IMR-90 (cell line): ENCODE data around the gene ZNF23. TPM values are rescaled to one million over a fixed set of nuclear protein-coding genes. Genes with fewer than 3 reads are reported as not detected.

ENCODE experiments used
- ATAC-seq: fragments of 200-7000 bp; cut with Tn5 transposase; 2 replicates; pipeline ENCODE4 v1.9.1; 2020; ENCODE audit warnings: low read depth, mild to moderate bottlenecking, moderate library complexity
- BruUV-seq: library from RNA; stranded (reverse); fragments of 400-500 nt; replicated peaks from 2 replicates; lab custom pipeline; 2021; lab: Mats Ljungman, UMichigan
- CTCF ChIA-PET: fragments of 300-600 bp; formaldehyde crosslinking; extraction: SDS; loops from one replicate; lab custom pipeline; 2021; ENCODE audit warnings: antibody characterized with exemption; lab: Yijun Ruan, JAX
- POLR2A ChIA-PET: fragments of 300-600 bp; sonication (Branson Sonifier 250); formaldehyde crosslinking; loops from one replicate; lab custom pipeline; 2022; ENCODE audit warnings: antibody characterized with exemption; ENCODE audit not compliant: unreplicated experiment; lab: Charles Lee
- DNase-seq: peaks from one replicate; pipeline ENCODE4 v3.0.0; 2013
- H2AFZ ChIP-seq: replicated peaks from 2 replicates; pipeline ENCODE3; 2013; ENCODE audit warnings: low read length, mild to moderate bottlenecking; ENCODE audit not compliant: poor library complexity
- H2AK5ac ChIP-seq: 2 replicates; pipeline ENCODE4 v1.6.1; 2013; ENCODE audit warnings: low read depth, low read length, inconsistent platforms
- H2AK9ac ChIP-seq: replicated peaks from 2 replicates; pipeline ENCODE3; 2013; ENCODE audit warnings: mild to moderate bottlenecking, low read depth, low read length, moderate library complexity; ENCODE audit not compliant: poor library complexity
- H2BK120ac ChIP-seq: 2 replicates; pipeline ENCODE4 v1.6.1; 2013; ENCODE audit warnings: low read depth, low read length, inconsistent platforms
- H2BK15ac ChIP-seq: 3 replicates; pipeline ENCODE4 v1.6.1; 2013; ENCODE audit warnings: low read depth, low read length, inconsistent platforms
- H2BK20ac ChIP-seq: 2 replicates; pipeline ENCODE4 v1.6.1; 2013; ENCODE audit warnings: low read depth, mild to moderate bottlenecking, inconsistent platforms, low read length, moderate library complexity
- H2BK5ac ChIP-seq: 2 replicates; pipeline ENCODE4 v1.6.1; 2013; ENCODE audit warnings: mild to moderate bottlenecking, low read depth, low read length, inconsistent platforms; ENCODE audit not compliant: poor library complexity, severe bottlenecking
- H3K14ac ChIP-seq: replicated peaks from 2 replicates; pipeline ENCODE4 v1.6.1; 2013; ENCODE audit warnings: low read depth, low read length, inconsistent platforms
- H3K18ac ChIP-seq: 2 replicates; pipeline ENCODE4 v1.6.1; 2013; ENCODE audit warnings: low read depth, low read length, control low read depth
- H3K23ac ChIP-seq: 2 replicates; pipeline ENCODE4 v1.6.1; 2013; ENCODE audit warnings: low read depth, low read length, inconsistent platforms
- H3K27ac ChIP-seq: 2 replicates; pipeline ENCODE4 v1.5.1; 2013; ENCODE audit warnings: mild to moderate bottlenecking, control low read depth, low read length; ENCODE audit not compliant: insufficient read depth
- H3K27me3 ChIP-seq: 2 replicates; pipeline ENCODE4 v1.6.1; 2013; ENCODE audit warnings: low read length; ENCODE audit not compliant: control insufficient read depth, insufficient read depth
- H3K36me3 ChIP-seq: 2 replicates; pipeline ENCODE4 v1.6.1; 2013; ENCODE audit warnings: low read length, mixed read lengths; ENCODE audit not compliant: control insufficient read depth, insufficient read depth
- H3K4ac ChIP-seq: 2 replicates; pipeline ENCODE4 v1.6.1; 2013; ENCODE audit warnings: low read depth, low read length, inconsistent platforms
- H3K4me1 ChIP-seq: 2 replicates; pipeline ENCODE4 v1.6.1; 2013; ENCODE audit warnings: low read length, mixed read lengths; ENCODE audit not compliant: control insufficient read depth, insufficient read depth
- H3K4me2 ChIP-seq: 2 replicates; pipeline ENCODE4 v1.6.1; 2013; ENCODE audit warnings: low read depth, mild to moderate bottlenecking, control low read depth, low read length, moderate library complexity
- H3K4me3 ChIP-seq: 2 replicates; pipeline ENCODE4 v1.5.1; 2013; ENCODE audit warnings: low read depth, mild to moderate bottlenecking, control low read depth, low read length, moderate library complexity; ENCODE audit not compliant: insufficient read depth
- H3K56ac ChIP-seq: 2 replicates; pipeline ENCODE4 v1.6.1; 2013; ENCODE audit warnings: low read length, inconsistent platforms; ENCODE audit not compliant: insufficient read depth; ENCODE audit errors: extremely low read depth
- H3K79me1 ChIP-seq, 2 experiments: 2 replicates each; pipeline ENCODE4 v1.6.1; 2013; ENCODE audit warnings: low read length in 2 of 2, inconsistent platforms in 1 of 2, low read depth in 1 of 2
- H3K9ac ChIP-seq: 2 replicates; pipeline ENCODE4 v1.6.1; 2013; ENCODE audit warnings: low read depth, low read length, control low read depth
- H3K9me1 ChIP-seq: 2 replicates; pipeline ENCODE4 v1.6.1; 2013; ENCODE audit warnings: low read length, inconsistent platforms; ENCODE audit not compliant: insufficient read depth
- H3K9me3 ChIP-seq: 2 replicates; pipeline ENCODE4 v1.6.1; 2013; ENCODE audit warnings: low read length; ENCODE audit not compliant: control insufficient read depth, insufficient read depth
- H4K20me1 ChIP-seq: 2 replicates; pipeline ENCODE4 v1.6.1; 2013; ENCODE audit warnings: low read length, inconsistent platforms; ENCODE audit not compliant: insufficient read depth
- H4K5ac ChIP-seq: 2 replicates; pipeline ENCODE4 v1.6.1; 2013; ENCODE audit warnings: mild to moderate bottlenecking, low read depth, low read length, control low read depth
- H4K8ac ChIP-seq, 2 experiments: 2 replicates each; pipeline ENCODE4 v1.6.1; 2013; ENCODE audit warnings: low read depth in 2 of 2, low read length in 2 of 2, control low read depth in 1 of 2, inconsistent platforms in 1 of 2
- H4K91ac ChIP-seq: 2 replicates; pipeline ENCODE4 v1.6.1; 2013; ENCODE audit warnings: low read depth, low read length, inconsistent platforms; ENCODE audit not compliant: insufficient read depth
- CTCF ChIP-seq: conservative IDR thresholded peaks from 2 replicates; pipeline ENCODE4 v1.5.1; 2012; ENCODE audit warnings: mild to moderate bottlenecking, low read depth, low read length, improper control_type of control experiment
- MAFK ChIP-seq: IDR thresholded peaks from 2 replicates; pipeline ENCODE4 v1.6.1; 2012; ENCODE audit warnings: low read depth, low read length, improper control_type of control experiment
- WGBS, 2 experiments: methylation state at CpG; one replicate each; pipeline versions ENCODE4 v1.1.5 to v1.1.7; 2013; ENCODE audit warnings: missing lambda C conversion rate in 2 of 2; ENCODE audit not compliant: insufficient read length in 1 of 2; ENCODE audit errors: extremely low coverage in 2 of 2; 5-methylcytosine and 5-hydroxymethylcytosine counted together
- dilution Hi-C: fragments of 300-500 bp; cut with HindIII; formaldehyde crosslinking; loops from one replicate; pipeline ENCODE4 v1.14.3; 2018; ENCODE audit warnings: low sequenced_read_pairs; ENCODE audit not compliant: unreplicated experiment
- in situ Hi-C: fragments of 300-500 bp; cut with MboI; formaldehyde crosslinking; loops from 3 replicates; pipeline ENCODE4 v1.14.3; 2019; ENCODE audit warnings: low sequenced_read_pairs, inconsistent platforms, mixed read lengths
- intact Hi-C: fragments of 100-400 bp; cut with micrococcal nuclease; formaldehyde crosslinking; loops from 2 replicates; pipeline ENCODE4 v1.10.0; 2022
- polyA plus RNA-seq, 3 experiments: library from polyadenylated mRNA; depleted of rRNA; stranded (reverse); fragments of >200 nt; gene quantifications; 2 replicates each; pipeline ENCODE4 v1.2.3, GENCODE V29; 2012; ENCODE audit warnings: low replicate concordance in 1 of 3
- total RNA-seq: library from RNA; depleted of rRNA; stranded (reverse); fragments of >200 nt; gene quantifications from 2 replicates; pipeline ENCODE4 v1.2.3, GENCODE V29; 2012

ZNF23 gene
- total and polyA plus RNA-seq, 2 of the 4 experiments (the other 2 are of a cell fraction) = 7.5 to 8.8 TPM

- H2BK5ac ChIP-seq = no peak overlapping the region
- in situ Hi-C loops = no loop called here
- DNase-seq (no peak), ATAC-seq (no peak)
- TF ChIP-seq MAFK = no peak
- TF ChIP-seq CTCF = peak; percentile 15; the same call in 1 of the 2 replicates
- H4K5ac ChIP-seq = no peak overlapping the region
- ChIA-PET CTCF (no interaction called here), POLR2A (no interaction called here)
- H3K4me2 ChIP-seq = no peak overlapping the region
- no peak overlapping the region for H3K56ac ChIP-seq
- H3K14ac ChIP-seq = no peak overlapping the region
- dilution Hi-C loops = no loop called here
- H3K4me1 ChIP-seq = no peaks in the 10 kb centered on the region
- H3K9me1 ChIP-seq = no peaks in the 10 kb centered on the region
- H3K36me3 ChIP-seq = no peaks in the 10 kb centered on the region
- no peak overlapping the region for H2BK20ac ChIP-seq
- H3K9me3 ChIP-seq = no peaks in the 10 kb centered on the region
- H2AK5ac ChIP-seq = no peak overlapping the region
- H4K8ac ChIP-seq = no peak overlapping the region
- intact Hi-C loops = no loop called here
- H3K4me3 ChIP-seq = no peak overlapping the region
- no peak overlapping the region for H3K23ac ChIP-seq
- no peak overlapping the region for H2BK120ac ChIP-seq
- WGBS, 2 experiments = no CpG with 5 or more reads among the region's 4 CpGs
- no peak overlapping the region for H2BK15ac ChIP-seq
- H3K4ac ChIP-seq = no peak overlapping the region
- H3K79me1 ChIP-seq = no peaks in the 10 kb centered on the region
- H2AFZ ChIP-seq = no peak overlapping the region
- peaks cover 18% of the 10 kb centered on the region; the same call in 1 of the 2 replicates for H3K27me3 ChIP-seq
- H4K20me1 ChIP-seq = no peaks in the 10 kb centered on the region
- no peak overlapping the region for H3K18ac ChIP-seq
- no peak overlapping the region for H2AK9ac ChIP-seq
- no TSS peak for BruUV-seq
- H4K91ac ChIP-seq = no peak overlapping the region
- H3K27ac ChIP-seq = no peak overlapping the region
- no peak overlapping the region for H3K9ac ChIP-seq
Observed at GRCh38 chr16:71421911-71422310, 40.1 kb downstream of the ZNF23 start.
